ENCODE results near the gene DNAH14. TPM values are rescaled to one million over a fixed set of nuclear protein-coding genes. Genes with fewer than 3 reads are reported as not detected.
"Not testable (repeated sequence)": the region's sequence is repeated elsewhere in the genome, so short reads cannot be mapped to it uniquely, and the experiment has no call there.

The DNAH14 gene
- polyA plus RNA-seq, 1 donor = 18.2 TPM

GRCh38 chr1:225182716-225183115 lies 253.2 kb downstream of the DNAH14 start:
- H3K27ac ChIP-seq (ENCODE audit: low read length) = no peak overlapping the region
- no peaks in the 10 kb centered on the region for H3K36me3 ChIP-seq (ENCODE audit: control insufficient read depth, insufficient read depth, low read length)
- H3K4me1 ChIP-seq (ENCODE audit: control insufficient read depth, insufficient read depth, low read length) = no peaks in the 10 kb centered on the region
- no CpG with 5 or more reads among the region's 1 CpG for WGBS (ENCODE audit: insufficient coverage, low lambda C conversion rate)
- DNase-seq = peak in 1 of 2 donors; percentile 2
- no peaks in the 10 kb centered on the region for H3K27me3 ChIP-seq (ENCODE audit: control insufficient read depth, insufficient read depth, low read length)
- no peak overlapping the region for H3K4me3 ChIP-seq (ENCODE audit: low read length)
- peaks cover 4% of the 10 kb centered on the region for H3K9me3 ChIP-seq (ENCODE audit: control insufficient read depth, low read depth, low read length)

GRCh38 chr1:225191199-225191753 lies 261.8 kb downstream of the DNAH14 start:
- peaks cover 7% of the 10 kb centered on the region for H3K9me3 ChIP-seq (ENCODE audit: control insufficient read depth, low read depth, low read length)
- no peaks in the 10 kb centered on the region for H3K36me3 ChIP-seq (ENCODE audit: control insufficient read depth, insufficient read depth, low read length)
- H3K27ac ChIP-seq (ENCODE audit: low read length) = no peak overlapping the region
- no peaks in the 10 kb centered on the region for H3K27me3 ChIP-seq (ENCODE audit: control insufficient read depth, insufficient read depth, low read length)
- no peak overlapping the region for H3K4me3 ChIP-seq (ENCODE audit: low read length)
- no peaks in the 10 kb centered on the region for H3K4me1 ChIP-seq (ENCODE audit: control insufficient read depth, insufficient read depth, low read length)
- DNase-seq = no peak

GRCh38 chr1:225201447-225201846 lies 272.0 kb downstream of the DNAH14 start:
- Histone ChIP-seq H3K27ac (ENCODE audit: low read length) (no peak overlapping the region), H3K9me3 (ENCODE audit: control insufficient read depth, low read depth, low read length) (no peaks in the 10 kb centered on the region), H3K27me3 (ENCODE audit: control insufficient read depth, insufficient read depth, low read length) (no peaks in the 10 kb centered on the region), H3K4me1 (ENCODE audit: control insufficient read depth, insufficient read depth, low read length) (no peaks in the 10 kb centered on the region), H3K36me3 (ENCODE audit: control insufficient read depth, insufficient read depth, low read length) (no peaks in the 10 kb centered on the region), H3K4me3 (ENCODE audit: low read length) (no peak overlapping the region)
- no peak for DNase-seq
- no CpG with 5 or more reads among the region's 3 CpGs for WGBS (ENCODE audit: insufficient coverage, low lambda C conversion rate)

GRCh38 chr1:225207791-225208190 lies 278.3 kb downstream of the DNAH14 start:
- WGBS (ENCODE audit: insufficient coverage, low lambda C conversion rate) = no CpG with 5 or more reads among the region's 2 CpGs

DNA sequence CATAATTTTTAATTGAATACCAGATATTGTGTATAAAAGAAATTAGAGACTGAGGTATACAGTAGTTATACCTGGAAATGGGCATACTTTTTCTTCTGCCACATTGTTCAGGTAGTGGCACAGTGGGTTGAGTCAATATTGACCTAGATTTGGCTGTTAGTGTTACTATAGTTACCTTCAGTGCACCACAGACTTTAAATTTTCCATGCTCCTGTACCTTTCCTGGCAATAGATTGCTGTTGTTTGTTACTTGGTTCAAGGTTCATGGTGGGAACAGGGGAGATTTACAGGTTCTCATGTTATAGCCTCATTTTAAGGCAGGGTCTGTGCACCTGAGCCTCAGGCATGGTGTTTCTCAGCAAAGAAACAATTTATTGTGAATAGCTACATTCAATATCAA lies 279.7 kb downstream of the DNAH14 start:
- no peak for DNase-seq
- Histone ChIP-seq H3K4me3 (ENCODE audit: low read length) (no peak overlapping the region), H3K27ac (ENCODE audit: low read length) (no peak overlapping the region), H3K36me3 (ENCODE audit: control insufficient read depth, insufficient read depth, low read length) (no peaks in the 10 kb centered on the region), H3K27me3 (ENCODE audit: control insufficient read depth, insufficient read depth, low read length) (no peaks in the 10 kb centered on the region), H3K4me1 (ENCODE audit: control insufficient read depth, insufficient read depth, low read length) (no peaks in the 10 kb centered on the region), H3K9me3 (ENCODE audit: control insufficient read depth, low read depth, low read length) (no peaks in the 10 kb centered on the region)

More at GRCh38 chr1:225207791-225208190, 278.3 kb downstream of the DNAH14 start:
- DNase-seq = no peak
- Histone ChIP-seq H3K4me3 (ENCODE audit: low read length) (no peak overlapping the region), H3K36me3 (ENCODE audit: control insufficient read depth, insufficient read depth, low read length) (no peaks in the 10 kb centered on the region), H3K9me3 (ENCODE audit: control insufficient read depth, low read depth, low read length) (no peaks in the 10 kb centered on the region), H3K4me1 (ENCODE audit: control insufficient read depth, insufficient read depth, low read length) (no peaks in the 10 kb centered on the region), H3K27me3 (ENCODE audit: control insufficient read depth, insufficient read depth, low read length) (no peaks in the 10 kb centered on the region), H3K27ac (ENCODE audit: low read length) (no peak overlapping the region)

GRCh38 chr1:225210180-225210579 lies 280.7 kb downstream of the DNAH14 start:
- H3K4me3 ChIP-seq (ENCODE audit: low read length); H3K36me3 ChIP-seq (ENCODE audit: control insufficient read depth, insufficient read depth, low read length); H3K9me3 ChIP-seq (ENCODE audit: control insufficient read depth, low read depth, low read length); H3K27ac ChIP-seq (ENCODE audit: low read length); H3K4me1 ChIP-seq (ENCODE audit: control insufficient read depth, insufficient read depth, low read length); DNase-seq; H3K27me3 ChIP-seq (ENCODE audit: control insufficient read depth, insufficient read depth, low read length): not testable (repeated sequence)
- no CpG with 5 or more reads among the region's 3 CpGs for WGBS (ENCODE audit: insufficient coverage, low lambda C conversion rate)

DNA sequence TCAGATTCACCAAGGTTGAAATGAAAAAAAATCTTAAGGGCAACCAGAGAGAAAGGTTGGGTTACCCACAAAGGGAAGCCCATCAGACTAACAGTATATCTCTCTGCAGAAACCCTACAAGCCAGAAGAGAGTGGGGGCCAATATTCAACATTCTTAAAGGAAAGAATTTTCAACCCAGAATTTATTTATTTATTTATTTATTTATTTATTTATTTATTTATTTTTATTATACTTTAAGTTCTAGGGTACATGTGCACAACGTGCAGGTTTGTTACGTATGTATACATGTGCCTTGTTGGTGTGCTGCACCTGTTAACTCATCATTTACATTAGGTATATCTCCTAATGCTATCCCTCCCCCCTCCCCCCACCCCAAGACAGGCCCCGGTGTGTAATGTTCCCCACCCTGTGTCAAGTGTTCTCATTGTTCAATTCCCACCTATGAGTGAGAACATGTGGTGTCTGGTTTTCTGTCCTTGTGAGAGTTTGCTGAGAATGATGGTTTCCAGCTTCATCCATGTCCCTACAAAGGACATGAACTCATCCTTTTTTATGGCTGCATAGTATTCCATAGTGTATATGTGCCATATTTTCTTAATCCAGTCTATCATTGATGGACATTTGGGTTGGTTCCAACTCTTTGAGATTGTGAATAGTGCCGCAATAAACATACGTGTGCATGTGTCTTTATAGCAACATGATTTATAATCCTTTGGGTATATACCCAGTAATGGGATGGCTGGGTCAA lies 282.4 kb downstream of the DNAH14 start:
- H3K4me1 ChIP-seq (ENCODE audit: control insufficient read depth, insufficient read depth, low read length); H3K4me3 ChIP-seq (ENCODE audit: low read length); H3K27ac ChIP-seq (ENCODE audit: low read length); DNase-seq; H3K27me3 ChIP-seq (ENCODE audit: control insufficient read depth, insufficient read depth, low read length); H3K36me3 ChIP-seq (ENCODE audit: control insufficient read depth, insufficient read depth, low read length); H3K9me3 ChIP-seq (ENCODE audit: control insufficient read depth, low read depth, low read length): not testable (repeated sequence)
- WGBS (ENCODE audit: insufficient coverage, low lambda C conversion rate) = no CpG with 5 or more reads among the region's 5 CpGs

GRCh38 chr1:225224287-225224686 lies 294.8 kb downstream of the DNAH14 start:
- H3K36me3 ChIP-seq (ENCODE audit: control insufficient read depth, insufficient read depth, low read length) = no peaks in the 10 kb centered on the region
- H3K4me1 ChIP-seq (ENCODE audit: control insufficient read depth, insufficient read depth, low read length) = no peaks in the 10 kb centered on the region
- no CpG with 5 or more reads among the region's 1 CpG for WGBS (ENCODE audit: insufficient coverage, low lambda C conversion rate)
- no peak overlapping the region for H3K27ac ChIP-seq (ENCODE audit: low read length)
- no peak for DNase-seq
- H3K9me3 ChIP-seq (ENCODE audit: control insufficient read depth, low read depth, low read length) = no peaks in the 10 kb centered on the region
- no peaks in the 10 kb centered on the region for H3K27me3 ChIP-seq (ENCODE audit: control insufficient read depth, insufficient read depth, low read length)
- no peak overlapping the region for H3K4me3 ChIP-seq (ENCODE audit: low read length)

GRCh38 chr1:225225681-225226080 lies 296.2 kb downstream of the DNAH14 start:
- no CpG with 5 or more reads among the region's 2 CpGs for WGBS (ENCODE audit: insufficient coverage, low lambda C conversion rate)
- H3K4me3 ChIP-seq (ENCODE audit: low read length) = no peak overlapping the region
- H3K27me3 ChIP-seq (ENCODE audit: control insufficient read depth, insufficient read depth, low read length) = no peaks in the 10 kb centered on the region
- no peak overlapping the region for H3K27ac ChIP-seq (ENCODE audit: low read length)
- no peaks in the 10 kb centered on the region for H3K9me3 ChIP-seq (ENCODE audit: control insufficient read depth, low read depth, low read length)
- H3K36me3 ChIP-seq (ENCODE audit: control insufficient read depth, insufficient read depth, low read length) = no peaks in the 10 kb centered on the region
- no peaks in the 10 kb centered on the region for H3K4me1 ChIP-seq (ENCODE audit: control insufficient read depth, insufficient read depth, low read length)
- no peak for DNase-seq

- Histone ChIP-seq H3K4me1 (ENCODE audit: control insufficient read depth, insufficient read depth, low read length) (no peaks in the 10 kb centered on the region), H3K27me3 (ENCODE audit: control insufficient read depth, insufficient read depth, low read length) (no peaks in the 10 kb centered on the region), H3K9me3 (ENCODE audit: control insufficient read depth, low read depth, low read length) (no peaks in the 10 kb centered on the region), H3K4me3 (ENCODE audit: low read length) (no peak overlapping the region), H3K36me3 (ENCODE audit: control insufficient read depth, insufficient read depth, low read length) (no peaks in the 10 kb centered on the region), H3K27ac (ENCODE audit: low read length) (no peak overlapping the region)
- no peak for DNase-seq
- no CpG with 5 or more reads among the region's 8 CpGs for WGBS (ENCODE audit: insufficient coverage, low lambda C conversion rate)
Measured at GRCh38 chr1:225228871-225229303, 299.4 kb downstream of the DNAH14 start.

GRCh38 chr1:225229429-225229828 lies 300.0 kb downstream of the DNAH14 start:
- H3K36me3 ChIP-seq (ENCODE audit: control insufficient read depth, insufficient read depth, low read length); H3K27me3 ChIP-seq (ENCODE audit: control insufficient read depth, insufficient read depth, low read length); H3K4me3 ChIP-seq (ENCODE audit: low read length); H3K27ac ChIP-seq (ENCODE audit: low read length); H3K4me1 ChIP-seq (ENCODE audit: control insufficient read depth, insufficient read depth, low read length); DNase-seq; H3K9me3 ChIP-seq (ENCODE audit: control insufficient read depth, low read depth, low read length): not testable (repeated sequence)
